ENCODE measurements around the gene JADE2. TPM values are rescaled to one million over a fixed set of nuclear protein-coding genes. Genes with fewer than 3 reads are reported as not detected.
"Not testable (repeated sequence)": the region's sequence is repeated elsewhere in the genome, so short reads cannot be mapped to it uniquely, and the experiment has no call there.

JADE2 gene
- total RNA-seq, 4 donors from 2014 or later: 46.0 to 113 (median 89.2) TPM

- no peak overlapping the region for H3K27ac ChIP-seq
- H3K27me3 ChIP-seq: no peaks in the 10 kb centered on the region
- no peak for TF ChIP-seq POLR2A (IDR thresholded peaks at IDR 0.05)
- peaks cover 0 to 19% (median 13%) of the 10 kb centered on the region in 3 donors for H3K4me1 ChIP-seq
- 60% methylated on average over 1 of the region's 5 CpGs; no CpG with 5 or more reads in 1 of the 2 donors for WGBS, 2 donors (ENCODE audit: low coverage in 1 of 2)
- no peak for ATAC-seq
- H3K4me3 ChIP-seq: no peak overlapping the region
- no peaks in the 10 kb centered on the region for H3K36me3 ChIP-seq
- H3K9me3 ChIP-seq: no peaks in the 10 kb centered on the region
Measured at GRCh38 chr5:134515801-134516200, 9.7 kb upstream of the JADE2 start.

- H3K27ac ChIP-seq, ATAC-seq, H3K9me3 ChIP-seq, H3K4me1 ChIP-seq, H3K27me3 ChIP-seq, H3K4me3 ChIP-seq, H3K36me3 ChIP-seq: not testable (repeated sequence)
- 80 to 97% methylated on average over 6 of the region's 8 CpGs for WGBS, 2 donors (ENCODE audit: low coverage in 1 of 2)
Measured at GRCh38 chr5:134516984-134517383, 8.5 kb upstream of the JADE2 start.

- peaks cover 0 to 2% (median 0%) of the 10 kb centered on the region in 3 donors for H3K4me1 ChIP-seq
- no peak for ATAC-seq
- no peak overlapping the region for H3K27ac ChIP-seq
- H3K9me3 ChIP-seq: no peaks in the 10 kb centered on the region
- H3K27me3 ChIP-seq: no peaks in the 10 kb centered on the region
- WGBS, 2 donors (ENCODE audit: low coverage in 1 of 2): 71 to 72% methylated on average over 1 to 2 of the region's 5 CpGs
- no peak overlapping the region for H3K4me3 ChIP-seq
- no peak for TF ChIP-seq CTCF (IDR thresholded peaks at IDR 0.05)
- no peak for TF ChIP-seq EP300 (IDR thresholded peaks at IDR 0.05)
- no peak for TF ChIP-seq POLR2AphosphoS5 (IDR thresholded peaks at IDR 0.05)
- no peak for TF ChIP-seq POLR2A (IDR thresholded peaks at IDR 0.05)
- H3K36me3 ChIP-seq: no peaks in the 10 kb centered on the region
Measured at GRCh38 chr5:134517553-134517952, 7.9 kb upstream of the JADE2 start.

- H3K27me3 ChIP-seq: no peaks in the 10 kb centered on the region
- no peaks in the 10 kb centered on the region for H3K9me3 ChIP-seq
- no peak for ATAC-seq
- H3K27ac ChIP-seq: no peak overlapping the region
- no peak for TF ChIP-seq POLR2A (IDR thresholded peaks at IDR 0.05)
- no peak for TF ChIP-seq POLR2AphosphoS5 (IDR thresholded peaks at IDR 0.05)
- no peak for TF ChIP-seq EP300 (IDR thresholded peaks at IDR 0.05)
- no peak for TF ChIP-seq CTCF (IDR thresholded peaks at IDR 0.05)
- peaks cover 0 to 14% (median 5%) of the 10 kb centered on the region in 3 donors for H3K4me1 ChIP-seq
- H3K36me3 ChIP-seq: no peaks in the 10 kb centered on the region
- WGBS, 2 donors (ENCODE audit: low coverage in 1 of 2): 50 to 56% methylated on average over 1 to 2 of the region's 2 CpGs
- H3K4me3 ChIP-seq: no peak overlapping the region
Measured at GRCh38 chr5:134519989-134520388, 5.5 kb upstream of the JADE2 start.

- no peak overlapping the region for H3K4me3 ChIP-seq
- H3K27ac ChIP-seq: no peak overlapping the region
- H3K9me3 ChIP-seq: no peaks in the 10 kb centered on the region
- peaks cover 0 to 14% (median 5%) of the 10 kb centered on the region in 3 donors for H3K4me1 ChIP-seq
- ATAC-seq: no peak
- TF ChIP-seq POLR2A (IDR thresholded peaks at IDR 0.05): no peak
- no peak for TF ChIP-seq POLR2AphosphoS5 (IDR thresholded peaks at IDR 0.05)
- TF ChIP-seq EP300 (IDR thresholded peaks at IDR 0.05): no peak
- TF ChIP-seq CTCF (IDR thresholded peaks at IDR 0.05): no peak
- no peaks in the 10 kb centered on the region for H3K36me3 ChIP-seq
- WGBS, 2 donors (ENCODE audit: low coverage in 1 of 2): 32 to 49% methylated on average over 3 of the region's 3 CpGs
- H3K27me3 ChIP-seq: no peaks in the 10 kb centered on the region
Measured at GRCh38 chr5:134521841-134522240, 3.6 kb upstream of the JADE2 start.

- H3K4me3 ChIP-seq: peak overlapping the region; percentile 72 to 96
- H3K27me3 ChIP-seq: no peaks in the 10 kb centered on the region
- TF ChIP-seq POLR2AphosphoS5 (IDR thresholded peaks at IDR 0.05) (peak; percentile 27), CTCF (IDR thresholded peaks at IDR 0.05) (peak in 2 of 4 experiments; percentile 11 to 15), POLR2A (IDR thresholded peaks at IDR 0.05) (no peak), EP300 (IDR thresholded peaks at IDR 0.05) (no peak)
- H3K27ac ChIP-seq: peak overlapping the region; percentile 96 to 100 (median 100)
- 1 to 19% methylated on average over 7 to 10 of the region's 13 CpGs for WGBS, 2 donors (ENCODE audit: low coverage in 1 of 2)
- peaks cover 0 to 25% (median 12%) of the 10 kb centered on the region in 3 donors for H3K4me1 ChIP-seq
- ATAC-seq: no peak
- no peaks in the 10 kb centered on the region for H3K9me3 ChIP-seq
- H3K36me3 ChIP-seq: no peaks in the 10 kb centered on the region
Measured at GRCh38 chr5:134523543-134524271, 1.8 kb upstream of the JADE2 start.

Measured in gastroesophageal sphincter (tissue), 4 donors.